Measurements from ENCODE around the gene SELPLG.

The SELPLG gene

GRCh38 chr12:108594323-108594903 is 39.3 kb downstream of the SELPLG start:
- TF ChIP-seq TAF1 (IDR thresholded peaks at IDR 0.05; ENCODE audit: borderline replicate concordance, insufficient read depth, low read length): no peak
- no peak for TF ChIP-seq SIN3A (IDR thresholded peaks at IDR 0.05; ENCODE audit: borderline replicate concordance, insufficient read depth, low read length)
- no peak for TF ChIP-seq FOXP2 (optimal IDR thresholded peaks at IDR 0.05; ENCODE audit: borderline replicate concordance, extremely low read depth, extremely low read length, insufficient read depth)
- no peak for TF ChIP-seq REST (IDR thresholded peaks at IDR 0.05; ENCODE audit: insufficient read depth in 1 of 2, low read depth in 2 of 2, low read length in 2 of 2)
- TF ChIP-seq POLR2AphosphoS5 (IDR thresholded peaks at IDR 0.05; ENCODE audit: low read depth, low read length): no peak

GRCh38 chr12:108592033-108592909 is 41.4 kb downstream of the SELPLG start:
- TF ChIP-seq POLR2AphosphoS5 (IDR thresholded peaks at IDR 0.05; ENCODE audit: low read depth, low read length) (no peak), REST (IDR thresholded peaks at IDR 0.05; ENCODE audit: insufficient read depth in 1 of 2, low read depth in 2 of 2, low read length in 2 of 2) (no peak), TAF1 (IDR thresholded peaks at IDR 0.05; ENCODE audit: borderline replicate concordance, insufficient read depth, low read length) (no peak), SIN3A (IDR thresholded peaks at IDR 0.05; ENCODE audit: borderline replicate concordance, insufficient read depth, low read length) (no peak), FOXP2 (optimal IDR thresholded peaks at IDR 0.05; ENCODE audit: borderline replicate concordance, extremely low read depth, extremely low read length, insufficient read depth) (no peak)

GRCh38 chr12:108591267-108591980 is 42.3 kb downstream of the SELPLG start:
- TF ChIP-seq FOXP2 (optimal IDR thresholded peaks at IDR 0.05; ENCODE audit: borderline replicate concordance, extremely low read depth, extremely low read length, insufficient read depth) (no peak), POLR2AphosphoS5 (IDR thresholded peaks at IDR 0.05; ENCODE audit: low read depth, low read length) (no peak), TAF1 (IDR thresholded peaks at IDR 0.05; ENCODE audit: borderline replicate concordance, insufficient read depth, low read length) (no peak), REST (IDR thresholded peaks at IDR 0.05; ENCODE audit: insufficient read depth in 1 of 2, low read depth in 2 of 2, low read length in 2 of 2) (no peak), SIN3A (IDR thresholded peaks at IDR 0.05; ENCODE audit: borderline replicate concordance, insufficient read depth, low read length) (no peak)

GRCh38 chr12:108589840-108590229 is 43.9 kb downstream of the SELPLG start:
- TF ChIP-seq POLR2AphosphoS5 (IDR thresholded peaks at IDR 0.05; ENCODE audit: low read depth, low read length): no peak
- no peak for TF ChIP-seq TAF1 (IDR thresholded peaks at IDR 0.05; ENCODE audit: borderline replicate concordance, insufficient read depth, low read length)

GRCh38 chr12:108589028-108589839 is 44.5 kb downstream of the SELPLG start:
- TF ChIP-seq REST (IDR thresholded peaks at IDR 0.05; ENCODE audit: insufficient read depth in 1 of 2, low read depth in 2 of 2, low read length in 2 of 2): no peak
- TF ChIP-seq POLR2AphosphoS5 (IDR thresholded peaks at IDR 0.05; ENCODE audit: low read depth, low read length): no peak
- no peak for TF ChIP-seq FOXP2 (optimal IDR thresholded peaks at IDR 0.05; ENCODE audit: borderline replicate concordance, extremely low read depth, extremely low read length, insufficient read depth)
- TF ChIP-seq TAF1 (IDR thresholded peaks at IDR 0.05; ENCODE audit: borderline replicate concordance, insufficient read depth, low read length): no peak
- TF ChIP-seq SIN3A (IDR thresholded peaks at IDR 0.05; ENCODE audit: borderline replicate concordance, insufficient read depth, low read length): no peak
